Motor neuron (in vitro differentiated cells): ENCODE results near the gene FAM227A. TPM values are rescaled to one million over a fixed set of nuclear protein-coding genes. Genes with fewer than 3 reads are reported as not detected.
A peak's percentile ranks its signal among the peaks of the same experiment; 100 is the strongest.

ENCODE experiments used
- ATAC-seq, 8 experiments: fragments of 200-7000 bp; cut with Tn5 transposase; replicated peaks in 6 of 8; 2 replicates each; pipeline ENCODE4 v1.8.0; 2021; ENCODE audit warnings: mild to moderate bottlenecking in 8 of 8, moderate library complexity in 8 of 8
- H3K27ac ChIP-seq, 2 donors: fragments of 250-450 bp; sonication (Bioruptor Pico); 2 replicates each; pipeline ENCODE4 v1.9.0; 2021; ENCODE audit warnings: antibody characterized with exemption in 2 of 2, mild to moderate bottlenecking in 2 of 2, moderate library complexity in 1 of 2
- H3K4me1 ChIP-seq, 2 donors: fragments of 250-450 bp; sonication (Bioruptor Pico); replicated peaks in 1 of 2; 2 replicates each; pipeline ENCODE4 v1.6.1; 2021; ENCODE audit warnings: antibody characterized with exemption in 2 of 2, mild to moderate bottlenecking in 2 of 2, moderate library complexity in 1 of 2
- H3K4me3 ChIP-seq, 5 donors: fragments of 250-450 bp; sonication (Bioruptor Pico); 2 replicates each; pipeline ENCODE4 v1.9.0; 2021; ENCODE audit warnings: antibody characterized with exemption in 5 of 5, mild to moderate bottlenecking in 5 of 5, moderate library complexity in 4 of 5
- WGBS, 10 experiments: fragments of 450-650 bp; shearing (Covaris generic); methylation state at CpG; one replicate each; pipeline ENCODE4 v1.0.0; 2022; 5-methylcytosine and 5-hydroxymethylcytosine counted together
- in situ Hi-C, 9 experiments: fragments of 400-800 bp; cut with MboI; loops; one replicate each; pipeline ENCODE4 v1.15.0; 2021; ENCODE audit warnings: low sequenced_read_pairs in 9 of 9, low pct_unique_long_range_greater_than_20kb in 2 of 9; ENCODE audit not compliant: unreplicated experiment in 9 of 9
- total RNA-seq, 8 experiments: library from RNA; unstranded; fragments of 300-600 nt; gene quantifications; 2 replicates each; pipeline versions ENCODE4 v1.2.3 to v1.2.4, GENCODE V29; 2022

Gene FAM227A
- total RNA-seq = 1 to 10 TPM in 7 of 8 experiments, under 1 TPM in 1; 0.66 to 7.8 (median 5.8) TPM

DNA sequence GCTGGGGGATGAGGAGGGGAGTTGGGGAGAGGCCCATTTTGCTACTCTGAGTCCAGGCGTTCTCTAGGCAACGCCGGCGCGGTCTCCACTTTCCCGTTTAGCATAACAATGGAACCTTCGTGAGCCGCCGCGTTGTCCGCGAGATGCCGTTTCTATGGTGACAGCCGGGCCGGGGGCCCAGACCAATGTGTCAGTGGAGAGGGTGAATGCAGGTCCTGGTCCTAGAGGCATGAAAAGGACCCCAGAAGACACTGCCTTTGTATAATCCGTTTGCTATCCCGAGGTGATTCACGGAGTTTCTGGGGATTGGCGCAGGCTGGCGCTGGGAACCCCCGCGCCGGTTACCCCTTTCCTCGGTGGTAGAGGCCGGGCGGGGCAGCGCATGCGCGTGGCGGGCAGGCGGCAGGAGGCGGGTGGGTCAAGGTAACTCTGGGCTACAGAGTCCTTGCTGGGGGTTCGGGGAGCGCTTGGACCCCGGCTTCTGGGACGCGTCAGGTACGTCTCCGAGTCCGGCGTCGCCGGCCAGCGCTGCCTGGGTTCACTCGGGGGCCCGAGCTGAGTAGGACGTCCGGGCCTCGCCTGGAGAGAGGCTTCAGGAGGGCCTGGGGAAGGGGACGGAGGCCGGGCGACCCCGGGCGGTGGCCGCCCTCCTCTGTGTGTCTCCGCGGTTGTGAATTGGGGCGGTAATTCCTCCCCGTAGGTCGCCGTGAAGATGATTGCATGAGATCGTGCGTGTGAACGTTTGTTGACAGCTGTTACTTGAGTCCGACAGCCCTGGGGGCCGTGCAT is at the start of gene FAM227A, which contains the start of gene CBY1:
FAM227A (minus strand) TSS at position 137 of the 789 bp plus-strand sequence. CDS start 6,224 bp downstream, outside the sequence.
CBY1 (plus strand) TSS at position 383 of the 789 bp plus-strand sequence. CDS start 11,417 bp downstream, outside the sequence.
- ATAC-seq = peak; percentile 89 to 94 (median 91)
- Histone ChIP-seq H3K4me3 (peak within 1 kb of the TSS; percentile 74 to 98 (median 92)), H3K27ac (peak within 1 kb of the TSS; percentile 99 to 100), H3K4me1 (peaks cover 3 to 4% of the 10 kb centered on the region in 2 donors)
- in situ Hi-C loops = no loop called here
- 0% methylated on average over 1 to 13 of the region's 66 CpGs; no CpG with 5 or more reads in 6 of the 10 experiments for WGBS, 10 experiments

DNA sequence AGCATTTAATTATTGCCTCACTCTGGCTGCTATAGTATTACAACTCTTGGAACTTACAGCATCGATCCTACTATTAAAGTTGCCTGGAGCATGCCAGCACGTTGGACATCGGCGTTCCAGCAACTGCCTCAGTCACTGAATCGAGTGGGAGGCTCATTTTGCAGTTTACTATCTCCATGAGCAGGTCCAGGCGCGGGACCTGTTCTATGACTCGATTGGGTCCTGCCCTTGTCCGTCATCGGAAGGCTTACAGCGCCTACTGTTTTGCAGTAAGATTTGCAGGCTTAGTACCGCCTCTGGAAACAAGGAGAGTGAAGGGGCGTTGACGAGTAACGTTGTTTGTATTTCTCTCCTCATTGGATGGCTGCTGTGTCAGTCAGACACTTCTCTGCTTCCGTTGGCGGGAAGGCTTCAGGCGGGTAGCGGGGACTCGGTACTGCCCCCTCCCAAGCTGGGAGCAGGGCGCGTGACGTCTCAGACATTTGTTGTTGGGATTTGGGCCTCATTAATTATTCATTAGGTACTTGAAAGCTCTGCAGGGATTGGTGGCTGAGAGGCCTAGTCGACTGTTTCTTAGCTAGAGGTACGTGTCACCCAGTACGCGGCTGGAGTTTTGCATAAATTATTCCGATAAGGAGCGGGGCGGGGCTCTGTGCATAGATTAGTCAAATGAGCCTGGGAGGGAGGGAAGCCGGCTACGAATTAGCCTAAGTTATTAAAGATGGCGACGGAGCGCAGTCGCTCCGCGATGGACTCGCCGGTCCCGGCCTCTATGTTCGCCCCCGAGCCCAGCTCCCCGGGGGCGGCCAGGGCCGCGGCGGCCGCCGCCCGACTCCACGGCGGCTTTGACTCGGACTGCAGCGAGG is 49.3 kb upstream of the FAM227A start, which contains the start of gene GTPBP1:
GTPBP1 (plus strand) TSS at position 710 of the 866 bp plus-strand sequence; CDS start at position 722, 12 bp downstream.
- WGBS, 10 experiments = 0 to 3% (median 0%) methylated on average over 2 to 17 of the region's 55 CpGs; no CpG with 5 or more reads in 1 of the 10 experiments
- Histone ChIP-seq H3K4me3 (peak within 1 kb of the TSS; percentile 73 to 93 (median 90)), H3K27ac (peak within 1 kb of the TSS; percentile 91), H3K4me1 (peaks cover 8 to 24% of the 10 kb centered on the region in 2 donors)
- in situ Hi-C loops = no loop called here
- ATAC-seq = peak; percentile 72 to 85 (median 82)

DNA sequence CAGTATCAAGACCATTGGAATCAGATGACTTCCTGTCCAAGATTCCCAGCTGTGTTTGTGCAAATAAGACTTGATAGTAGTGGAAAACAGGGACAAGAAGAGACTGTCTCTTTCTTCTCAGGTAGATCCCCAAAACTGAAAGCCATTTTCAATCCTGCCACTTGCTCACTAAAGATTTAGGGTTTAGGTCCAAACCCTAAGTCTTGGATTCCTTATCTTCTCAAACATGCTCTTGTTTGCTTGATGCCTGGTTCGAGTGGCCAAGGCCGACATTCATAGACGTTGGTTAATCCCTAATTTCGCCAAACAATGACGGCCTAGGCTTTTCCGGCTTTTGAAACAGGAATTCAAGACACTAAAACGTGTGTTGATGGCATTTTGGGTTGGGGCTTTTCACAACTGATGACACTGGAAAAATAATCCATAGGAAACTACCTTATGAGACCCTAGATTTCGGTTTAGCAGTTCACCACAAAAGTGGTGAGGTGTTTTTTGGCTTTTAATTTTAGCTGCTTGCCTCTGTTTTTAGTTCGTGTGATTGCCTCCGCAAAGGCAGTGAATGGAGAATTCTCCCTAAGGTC is 48.6 kb upstream of the FAM227A start:
- peak overlapping the region; percentile 29 to 37 (median 31) for H3K4me3 ChIP-seq
- in situ Hi-C loops = no loop called here
- H3K27ac ChIP-seq = peak overlapping the region; percentile 50 to 60
- no peak for ATAC-seq
- WGBS, 10 experiments = 0 to 39% (median 17%) methylated on average over 3 to 10 of the region's 10 CpGs
- H3K4me1 ChIP-seq = peaks cover 8 to 24% of the 10 kb centered on the region in 2 donors

DNA sequence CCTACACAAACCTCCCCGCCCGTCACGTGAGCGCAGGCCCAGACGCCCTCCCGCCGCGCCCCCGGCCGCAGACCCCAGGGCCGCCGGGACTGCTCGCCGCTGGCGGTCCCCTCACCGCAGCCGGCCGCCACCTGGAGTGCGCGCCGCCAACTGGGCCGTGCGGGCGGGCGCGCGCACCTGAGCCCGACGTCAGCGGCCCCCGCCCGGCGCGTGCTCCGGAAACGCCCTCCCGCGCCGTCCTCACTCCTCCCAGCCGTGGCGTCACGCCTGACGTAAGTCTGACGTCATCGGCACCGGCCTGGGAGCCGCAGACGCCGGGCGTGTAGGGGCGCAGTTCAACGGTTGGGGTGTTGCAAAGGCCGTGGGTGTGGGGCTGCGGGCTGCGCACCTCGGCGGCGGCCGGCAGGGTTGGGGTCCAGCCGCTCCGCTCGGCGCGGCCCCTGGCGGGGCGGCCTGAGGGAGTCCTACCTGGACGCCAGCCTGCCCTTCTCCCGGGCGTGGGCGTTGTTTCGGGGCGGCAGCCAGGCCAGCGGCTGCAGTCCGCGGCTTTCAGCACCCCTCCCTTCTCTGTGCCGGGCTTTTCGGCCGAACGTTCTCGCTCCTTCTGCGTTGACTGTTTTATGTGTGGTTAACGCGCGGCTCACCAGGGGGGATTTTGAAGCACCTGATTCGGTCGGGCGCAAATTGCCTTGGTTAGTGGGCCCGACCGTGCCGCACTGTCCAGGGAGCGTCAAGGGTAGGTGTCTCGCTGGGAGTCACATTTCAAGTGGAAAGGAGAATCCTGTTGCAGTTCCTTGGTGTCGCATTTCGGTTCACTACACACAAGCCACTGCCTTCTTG is 44.8 kb upstream of the FAM227A start, which contains the start of gene JOSD1:
JOSD1 (minus strand) TSS at position 155 of the 840 bp plus-strand sequence. CDS start 956 bp downstream, outside the sequence.
- in situ Hi-C loops = no loop called here
- WGBS, 10 experiments = 0 to 30% (median 3%) methylated on average over 2 to 21 of the region's 94 CpGs; no CpG with 5 or more reads in 5 of the 10 experiments
- peak; percentile 35 to 52 (median 48) for ATAC-seq
- peak within 1 kb of the TSS; percentile 90 to 92 for H3K27ac ChIP-seq
- H3K4me3 ChIP-seq = peak within 1 kb of the TSS; percentile 72 to 99 (median 83)
- peaks cover 32 to 41% of the 10 kb centered on the region in 2 donors for H3K4me1 ChIP-seq

DNA sequence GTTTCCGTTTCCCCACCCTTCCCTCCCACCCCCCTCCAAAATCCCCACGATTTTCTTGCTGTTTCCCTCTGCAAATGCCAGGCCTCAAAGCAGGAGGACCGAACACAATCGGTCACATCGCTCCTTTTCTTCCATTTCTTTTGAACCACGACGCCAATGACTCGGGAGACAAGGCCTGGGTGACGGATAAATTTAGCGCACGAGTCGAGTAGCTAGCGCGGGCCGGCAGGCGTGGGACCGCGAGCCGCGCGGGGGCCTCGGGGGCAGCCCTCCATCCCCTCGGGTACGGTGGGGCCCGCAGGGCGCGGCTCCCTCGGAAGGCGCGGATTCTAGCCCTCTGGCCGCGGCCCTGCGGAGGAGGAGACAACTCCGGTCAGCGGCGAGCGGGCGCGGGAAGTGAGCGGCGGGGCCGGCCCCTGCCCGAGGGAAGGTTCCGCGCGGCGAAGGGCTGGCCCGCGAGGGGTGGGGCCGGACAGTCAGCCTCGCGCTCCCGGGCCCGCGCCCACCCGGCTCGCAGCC is 44.1 kb upstream of the FAM227A start:
- Histone ChIP-seq H3K4me1 (peaks cover 32 to 41% of the 10 kb centered on the region in 2 donors), H3K27ac (peak overlapping the region; percentile 90 to 92), H3K4me3 (peak overlapping the region; percentile 72 to 99 (median 83))
- ATAC-seq = peak in 3 of 8 experiments; percentile 37 to 45 (median 44)
- WGBS, 10 experiments = 0 to 5% (median 0%) methylated on average over 3 to 15 of the region's 57 CpGs; no CpG with 5 or more reads in 4 of the 10 experiments
- in situ Hi-C loops = no loop called here

DNA sequence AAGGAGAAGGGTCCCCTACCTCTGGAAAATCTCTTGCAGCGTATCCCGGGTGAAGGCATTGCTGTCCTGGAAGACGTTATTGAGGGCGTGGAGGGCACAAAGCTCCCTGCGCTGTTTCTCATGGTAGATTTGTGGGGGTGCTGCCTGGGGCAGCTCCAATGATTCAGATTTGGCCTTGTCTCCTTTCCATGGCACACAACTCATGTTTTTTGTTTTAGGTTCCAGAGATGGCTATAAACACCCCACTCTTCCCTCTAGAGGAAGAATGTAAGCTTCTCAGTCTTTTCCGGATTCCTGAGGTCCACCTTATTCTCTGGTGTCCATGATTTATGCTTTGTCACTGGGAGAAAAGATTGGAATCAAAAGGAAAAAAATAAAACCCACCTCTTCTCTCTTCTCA is 43.6 kb upstream of the FAM227A start:
- Histone ChIP-seq H3K4me1 (peaks cover 31 to 40% of the 10 kb centered on the region in 2 donors), H3K4me3 (peak overlapping the region; percentile 72 to 99 (median 83)), H3K27ac (peak overlapping the region in 1 of 2 donors; percentile 92)
- in situ Hi-C loops = no loop called here
- WGBS, 10 experiments = 0 to 18% (median 0%) methylated on average over 1 to 6 of the region's 6 CpGs; no CpG with 5 or more reads in 3 of the 10 experiments
- ATAC-seq = no peak

DNA sequence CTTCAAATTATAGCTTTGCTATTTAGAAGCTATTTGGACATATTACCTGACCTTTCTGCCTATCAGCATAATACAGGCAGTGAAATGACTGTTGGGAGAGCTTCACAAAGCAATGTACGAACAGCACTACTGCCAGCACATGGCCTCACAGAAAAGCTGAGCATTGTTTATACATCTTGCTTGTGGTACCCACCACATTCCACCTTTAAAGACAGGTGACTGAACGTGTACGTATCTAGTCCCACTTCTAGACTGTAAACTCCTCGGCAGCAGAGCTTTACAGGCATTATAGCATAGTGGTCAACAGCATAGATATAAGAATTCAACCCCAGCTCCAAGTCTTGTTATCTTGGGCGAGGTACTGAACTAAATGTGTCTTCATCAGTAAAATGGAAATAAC is 43.0 kb upstream of the FAM227A start:
- peaks cover 27 to 36% of the 10 kb centered on the region in 2 donors for H3K4me1 ChIP-seq
- 31 to 100% (median 68%) methylated on average over 1 to 5 of the region's 5 CpGs; no CpG with 5 or more reads in 2 of the 10 experiments for WGBS, 10 experiments
- H3K27ac ChIP-seq = no peak overlapping the region
- in situ Hi-C loops = no loop called here
- H3K4me3 ChIP-seq = peak overlapping the region; percentile 72 to 99 (median 83)
- no peak for ATAC-seq

DNA sequence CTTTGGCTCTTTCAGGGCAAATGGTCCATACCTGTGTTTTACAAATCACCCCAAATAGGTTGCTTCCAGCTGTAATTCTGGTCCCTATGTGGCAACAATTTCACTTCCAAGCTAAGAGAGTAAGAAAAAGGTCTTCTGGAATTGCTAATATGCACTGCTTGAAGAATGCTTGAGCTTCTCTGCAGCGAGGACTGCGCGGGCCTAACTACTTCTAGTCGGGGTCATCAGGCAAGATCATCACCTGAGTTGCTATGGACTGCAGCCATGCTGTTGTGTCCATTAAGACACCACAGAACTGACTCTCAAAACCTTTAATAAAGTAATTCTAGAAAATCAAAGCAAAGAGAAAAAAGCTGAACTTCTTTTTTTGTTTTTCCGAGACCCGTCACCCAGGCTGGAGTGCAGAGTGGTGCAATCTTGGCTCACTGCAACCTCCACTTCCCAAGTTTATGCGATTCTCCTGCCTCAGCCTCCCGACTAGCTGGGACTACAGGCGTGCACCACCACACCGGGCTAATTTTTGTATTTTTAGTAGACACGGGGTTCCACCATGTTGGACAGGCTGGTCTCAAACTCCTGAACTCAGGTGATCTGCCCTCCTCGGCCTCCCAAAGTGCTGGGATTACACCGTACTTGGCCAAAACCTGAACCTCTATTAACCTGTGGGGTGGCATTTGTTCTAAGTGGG is 42.4 kb upstream of the FAM227A start:
- 80 to 100% (median 93%) methylated on average over 1 to 9 of the region's 13 CpGs; no CpG with 5 or more reads in 1 of the 10 experiments for WGBS, 10 experiments
- peak overlapping the region; percentile 72 to 99 (median 83) for H3K4me3 ChIP-seq
- ATAC-seq = no peak
- H3K4me1 ChIP-seq = peaks cover 27 to 36% of the 10 kb centered on the region in 2 donors
- in situ Hi-C loops = no loop called here
- no peak overlapping the region for H3K27ac ChIP-seq

DNA sequence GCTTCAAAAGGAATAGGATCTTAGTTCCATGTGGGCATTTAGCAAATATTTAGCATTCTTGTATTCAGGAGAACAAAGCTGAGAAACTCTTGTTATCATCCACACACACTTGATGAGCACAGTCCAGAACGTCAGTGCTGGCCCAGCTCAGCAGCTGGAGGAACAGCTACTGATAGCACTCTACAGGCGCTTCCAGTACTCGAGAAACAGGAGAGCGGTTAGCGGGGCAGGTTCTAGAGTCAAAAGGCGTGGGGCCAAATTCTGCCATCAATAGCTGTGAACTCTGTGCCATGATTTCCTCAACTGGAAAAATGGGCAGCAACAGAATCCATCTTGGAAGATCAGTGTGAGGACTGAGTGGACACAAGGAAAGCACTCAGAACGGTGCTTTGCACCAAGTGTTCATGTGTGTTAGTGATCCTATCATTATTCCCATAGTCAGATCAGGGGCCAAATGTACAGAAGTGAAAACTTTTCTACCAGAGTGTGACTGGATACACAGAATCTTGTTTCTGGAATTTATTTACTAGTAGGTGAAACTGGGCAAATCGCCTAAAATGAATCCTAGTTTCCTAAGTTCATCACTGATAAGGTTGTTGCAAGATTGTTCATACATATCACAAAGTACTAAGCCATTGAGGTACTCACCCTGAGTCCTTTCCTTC is 41.4 kb upstream of the FAM227A start:
- peak overlapping the region in 3 of 5 donors; percentile 77 to 99 (median 83) for H3K4me3 ChIP-seq
- in situ Hi-C loops = no loop called here
- ATAC-seq = no peak
- WGBS, 10 experiments = 60 to 100% (median 86%) methylated on average over 1 to 7 of the region's 8 CpGs; no CpG with 5 or more reads in 3 of the 10 experiments
- no peak overlapping the region for H3K27ac ChIP-seq
- H3K4me1 ChIP-seq = peaks cover 27 to 34% of the 10 kb centered on the region in 2 donors

DNA sequence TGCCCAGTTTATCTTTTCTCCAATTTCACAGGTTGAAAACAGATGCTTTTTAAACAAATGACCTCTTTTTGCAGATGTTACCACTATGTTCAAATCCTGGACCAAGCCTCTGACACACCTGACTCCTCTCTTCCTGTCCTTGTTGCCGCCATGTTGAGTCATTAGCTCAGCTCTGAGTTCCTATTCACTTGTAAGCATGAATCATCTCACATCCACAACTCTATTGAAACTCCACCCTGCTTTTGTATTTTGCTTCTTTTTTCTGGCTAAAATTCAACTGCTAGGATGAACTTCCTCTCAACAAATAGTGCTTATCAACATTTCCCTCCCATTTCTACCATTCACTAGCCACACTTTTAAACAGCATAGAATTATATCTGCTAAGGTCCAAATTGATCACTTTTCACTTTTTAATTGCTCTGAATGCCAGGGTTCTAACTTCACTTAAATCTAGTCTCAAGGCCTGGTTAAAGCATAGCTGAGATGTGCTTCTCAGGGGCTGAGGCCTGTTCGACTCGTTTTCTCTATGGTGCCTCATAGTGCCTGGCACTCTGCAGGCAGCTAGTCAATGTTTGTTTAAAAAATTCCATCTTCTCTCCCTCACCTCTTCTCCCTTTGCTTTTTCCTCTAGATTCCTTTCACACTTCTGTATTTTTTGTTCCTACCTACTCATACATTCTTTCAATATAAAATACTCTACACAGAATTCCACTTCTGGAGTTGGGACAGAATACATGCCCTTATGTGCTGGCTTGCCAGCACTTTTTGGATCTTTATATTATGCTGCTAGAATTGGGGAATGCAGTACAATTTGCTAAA is 40.6 kb upstream of the FAM227A start:
- in situ Hi-C loops = no loop called here
- peak in 2 of 8 experiments; percentile 4 for ATAC-seq
- peak overlapping the region in 4 of 5 donors; percentile 3 to 99 (median 9) for H3K4me3 ChIP-seq
- no peak overlapping the region for H3K27ac ChIP-seq
- WGBS, 10 experiments = 25 to 83% (median 48%) methylated on average over 1 to 3 of the region's 3 CpGs; no CpG with 5 or more reads in 3 of the 10 experiments
- H3K4me1 ChIP-seq = peaks cover 27 to 35% of the 10 kb centered on the region in 2 donors
